Stimulated activated CD4-positive, alpha-beta T cell treated with anti-CD3 and anti-CD28 coated beads, TNF-alpha, amount 100 ng/mL, for 4 hours (primary cell): ENCODE measurements around the gene UTRN.
A peak's percentile ranks its signal among the peaks of the same experiment; 100 is the strongest.

Source experiments
- DNase-seq, 3 experiments: peaks; one replicate each; pipeline ENCODE4 v3.0.0-alpha.2; 2020; ENCODE audit warnings: low read depth in 3 of 3

UTRN gene

GRCh38 chr6:144284783-144285547, at the start of gene UTRN:
UTRN (plus strand) TSS chr6:144285335; CDS start chr6:144291829, 6,494 bp downstream.
- peak in 1 of 3 experiments; percentile 36 for DNase-seq

GRCh38 chr6:144244688-144245087, 40.4 kb upstream of the UTRN start:
- no peak for DNase-seq

GRCh38 chr6:144246988-144247387, 38.1 kb upstream of the UTRN start:
- no peak for DNase-seq

GRCh38 chr6:144248003-144248402, 37.1 kb upstream of the UTRN start:
- no peak for DNase-seq

GRCh38 chr6:144248476-144249301, 36.4 kb upstream of the UTRN start:
- no peak for DNase-seq

GRCh38 chr6:144250276-144250675, 34.9 kb upstream of the UTRN start:
- DNase-seq: no peak

- DNase-seq: no peak
Measured at GRCh38 chr6:144252259-144252658, 32.9 kb upstream of the UTRN start.

- DNase-seq: no peak
Measured at GRCh38 chr6:144259986-144260385, 25.1 kb upstream of the UTRN start.

GRCh38 chr6:144262470-144263369, 22.4 kb upstream of the UTRN start:
- DNase-seq: no peak

GRCh38 chr6:144263786-144264185, 21.3 kb upstream of the UTRN start:
- DNase-seq: no peak

- no peak for DNase-seq
Measured at GRCh38 chr6:144264270-144265060, 20.7 kb upstream of the UTRN start.

- no peak for DNase-seq
Measured at GRCh38 chr6:144265061-144265357, 20.1 kb upstream of the UTRN start.

- no peak for DNase-seq
Measured at GRCh38 chr6:144265390-144265789, 19.7 kb upstream of the UTRN start.

GRCh38 chr6:144266091-144266649, 19.0 kb upstream of the UTRN start:
- DNase-seq: no peak

- DNase-seq: no peak
Measured at GRCh38 chr6:144268794-144269349, 16.3 kb upstream of the UTRN start.

GRCh38 chr6:144277174-144277573, 8.0 kb upstream of the UTRN start:
- no peak for DNase-seq

GRCh38 chr6:144277605-144278227, 7.4 kb upstream of the UTRN start:
- no peak for DNase-seq

- DNase-seq: no peak
Measured at GRCh38 chr6:144278659-144279314, 6.3 kb upstream of the UTRN start.

- no peak for DNase-seq
Measured at GRCh38 chr6:144279484-144280150, 5.5 kb upstream of the UTRN start.
